Measurements from ENCODE around the gene CTNNA1. TPM values are rescaled to one million over a fixed set of nuclear protein-coding genes. Genes with fewer than 3 reads are reported as not detected.
A peak's percentile ranks its signal among the peaks of the same experiment; 100 is the strongest.

CTNNA1 gene
- total RNA-seq, 1 experiment from 2014 or later, result 734 TPM

GRCh38 chr5:138898299-138898698 lies 145.1 kb downstream of the CTNNA1 start:
- intact Hi-C loops (cut with micrococcal nuclease; ENCODE audit: unreplicated experiment), result no loop called here
- no peak for DNase-seq
- no peak for TF ChIP-seq CTCF (IDR thresholded peaks at IDR 0.05; ENCODE audit: unreplicated experiment)
- Mint-ChIP-seq H3K4me3 (ENCODE audit: low read depth, unreplicated experiment) (no peak overlapping the region), H3K4me1 (ENCODE audit: low read depth, unreplicated experiment) (peaks cover 25% of the 10 kb centered on the region), H3K9me3 (ENCODE audit: low read depth, unreplicated experiment) (no peaks in the 10 kb centered on the region), H3K36me3 (ENCODE audit: insufficient read depth, unreplicated experiment) (peaks cover 80% of the 10 kb centered on the region), H3K27ac (ENCODE audit: unreplicated experiment) (peak overlapping the region; percentile 44), H3K27me3 (ENCODE audit: unreplicated experiment) (no peaks in the 10 kb centered on the region)
- CTCF ChIA-PET, result interaction anchor here (0.5 kb wide), 1 partner anchor 266 kb away, joined by 4 read pairs; no protein-coding TSS in a partner anchor
- no TSS peak for BruUV-seq (replicated peaks)

- intact Hi-C loops (cut with micrococcal nuclease; ENCODE audit: unreplicated experiment), result no loop called here
- no peak for DNase-seq
- H3K36me3 Mint-ChIP-seq (ENCODE audit: insufficient read depth, unreplicated experiment), result peaks cover 81% of the 10 kb centered on the region
- BruUV-seq (replicated peaks), result no TSS peak
- TF ChIP-seq CTCF (IDR thresholded peaks at IDR 0.05; ENCODE audit: unreplicated experiment), result no peak
- no peaks in the 10 kb centered on the region for H3K9me3 Mint-ChIP-seq (ENCODE audit: low read depth, unreplicated experiment)
- peaks cover 25% of the 10 kb centered on the region for H3K4me1 Mint-ChIP-seq (ENCODE audit: low read depth, unreplicated experiment)
- CTCF ChIA-PET, result interaction anchor here (0.5 kb wide), 1 partner anchor 265 kb away, joined by 4 read pairs; no protein-coding TSS in a partner anchor
- H3K27ac Mint-ChIP-seq (ENCODE audit: unreplicated experiment), result no peak overlapping the region
- no peaks in the 10 kb centered on the region for H3K27me3 Mint-ChIP-seq (ENCODE audit: unreplicated experiment)
- no peak overlapping the region for H3K4me3 Mint-ChIP-seq (ENCODE audit: low read depth, unreplicated experiment)
Observed at GRCh38 chr5:138898742-138899141, 145.5 kb downstream of the CTNNA1 start.

GRCh38 chr5:138900281-138900965 lies 147.2 kb downstream of the CTNNA1 start:
- H3K9me3 Mint-ChIP-seq (ENCODE audit: low read depth, unreplicated experiment), result no peaks in the 10 kb centered on the region
- TF ChIP-seq CTCF (IDR thresholded peaks at IDR 0.05; ENCODE audit: unreplicated experiment), result no peak
- H3K27ac Mint-ChIP-seq (ENCODE audit: unreplicated experiment), result no peak overlapping the region
- peaks cover 16% of the 10 kb centered on the region for H3K4me1 Mint-ChIP-seq (ENCODE audit: low read depth, unreplicated experiment)
- intact Hi-C loops (cut with micrococcal nuclease; ENCODE audit: unreplicated experiment), result no loop called here
- no peaks in the 10 kb centered on the region for H3K27me3 Mint-ChIP-seq (ENCODE audit: unreplicated experiment)
- BruUV-seq (replicated peaks), result no TSS peak
- no peak overlapping the region for H3K4me3 Mint-ChIP-seq (ENCODE audit: low read depth, unreplicated experiment)
- H3K36me3 Mint-ChIP-seq (ENCODE audit: insufficient read depth, unreplicated experiment), result peaks cover 80% of the 10 kb centered on the region
- no peak for DNase-seq
- CTCF ChIA-PET, result no interaction called here

GRCh38 chr5:138901716-138902115 lies 148.5 kb downstream of the CTNNA1 start:
- no TSS peak for BruUV-seq (replicated peaks)
- Mint-ChIP-seq H3K27me3 (ENCODE audit: unreplicated experiment) (no peaks in the 10 kb centered on the region), H3K4me1 (ENCODE audit: low read depth, unreplicated experiment) (peaks cover 16% of the 10 kb centered on the region), H3K4me3 (ENCODE audit: low read depth, unreplicated experiment) (no peak overlapping the region), H3K9me3 (ENCODE audit: low read depth, unreplicated experiment) (no peaks in the 10 kb centered on the region), H3K27ac (ENCODE audit: unreplicated experiment) (no peak overlapping the region), H3K36me3 (ENCODE audit: insufficient read depth, unreplicated experiment) (peaks cover 79% of the 10 kb centered on the region)
- CTCF ChIA-PET, result interaction anchor here (1.0 kb wide), 1 partner anchor 112 kb away, joined by 3 read pairs; no protein-coding TSS in a partner anchor
- intact Hi-C loops (cut with micrococcal nuclease; ENCODE audit: unreplicated experiment), result no loop called here
- no peak for DNase-seq
- no peak for TF ChIP-seq CTCF (IDR thresholded peaks at IDR 0.05; ENCODE audit: unreplicated experiment)

Measured in Calu3 (cell line).